GM12875 (cell line): ENCODE results near the gene NAA10.

ENCODE experiments used
- H3K4me3 ChIP-seq: one replicate; pipeline ENCODE4 v1.5.1; 2011; ENCODE audit warnings: low read depth, low read length, control low read depth
- TF ChIP-seq, protein P1 (sequence below): IDR thresholded peaks from 2 replicates; pipeline ENCODE4 v1.5.1; 2011; ENCODE audit warnings: low read depth, mild to moderate bottlenecking, control low read depth, inconsistent platforms, low read length, moderate library complexity, borderline replicate concordance; ENCODE audit not compliant: insufficient read depth

NAA10 gene

GRCh38 chrX:153947009-153947769 lies 12.4 kb upstream of the NAA10 start:
- no peak overlapping the region for H3K4me3 ChIP-seq
- TF ChIP-seq, protein P1, sequence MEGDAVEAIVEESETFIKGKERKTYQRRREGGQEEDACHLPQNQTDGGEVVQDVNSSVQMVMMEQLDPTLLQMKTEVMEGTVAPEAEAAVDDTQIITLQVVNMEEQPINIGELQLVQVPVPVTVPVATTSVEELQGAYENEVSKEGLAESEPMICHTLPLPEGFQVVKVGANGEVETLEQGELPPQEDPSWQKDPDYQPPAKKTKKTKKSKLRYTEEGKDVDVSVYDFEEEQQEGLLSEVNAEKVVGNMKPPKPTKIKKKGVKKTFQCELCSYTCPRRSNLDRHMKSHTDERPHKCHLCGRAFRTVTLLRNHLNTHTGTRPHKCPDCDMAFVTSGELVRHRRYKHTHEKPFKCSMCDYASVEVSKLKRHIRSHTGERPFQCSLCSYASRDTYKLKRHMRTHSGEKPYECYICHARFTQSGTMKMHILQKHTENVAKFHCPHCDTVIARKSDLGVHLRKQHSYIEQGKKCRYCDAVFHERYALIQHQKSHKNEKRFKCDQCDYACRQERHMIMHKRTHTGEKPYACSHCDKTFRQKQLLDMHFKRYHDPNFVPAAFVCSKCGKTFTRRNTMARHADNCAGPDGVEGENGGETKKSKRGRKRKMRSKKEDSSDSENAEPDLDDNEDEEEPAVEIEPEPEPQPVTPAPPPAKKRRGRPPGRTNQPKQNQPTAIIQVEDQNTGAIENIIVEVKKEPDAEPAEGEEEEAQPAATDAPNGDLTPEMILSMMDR, result peak; percentile 93

DNA sequence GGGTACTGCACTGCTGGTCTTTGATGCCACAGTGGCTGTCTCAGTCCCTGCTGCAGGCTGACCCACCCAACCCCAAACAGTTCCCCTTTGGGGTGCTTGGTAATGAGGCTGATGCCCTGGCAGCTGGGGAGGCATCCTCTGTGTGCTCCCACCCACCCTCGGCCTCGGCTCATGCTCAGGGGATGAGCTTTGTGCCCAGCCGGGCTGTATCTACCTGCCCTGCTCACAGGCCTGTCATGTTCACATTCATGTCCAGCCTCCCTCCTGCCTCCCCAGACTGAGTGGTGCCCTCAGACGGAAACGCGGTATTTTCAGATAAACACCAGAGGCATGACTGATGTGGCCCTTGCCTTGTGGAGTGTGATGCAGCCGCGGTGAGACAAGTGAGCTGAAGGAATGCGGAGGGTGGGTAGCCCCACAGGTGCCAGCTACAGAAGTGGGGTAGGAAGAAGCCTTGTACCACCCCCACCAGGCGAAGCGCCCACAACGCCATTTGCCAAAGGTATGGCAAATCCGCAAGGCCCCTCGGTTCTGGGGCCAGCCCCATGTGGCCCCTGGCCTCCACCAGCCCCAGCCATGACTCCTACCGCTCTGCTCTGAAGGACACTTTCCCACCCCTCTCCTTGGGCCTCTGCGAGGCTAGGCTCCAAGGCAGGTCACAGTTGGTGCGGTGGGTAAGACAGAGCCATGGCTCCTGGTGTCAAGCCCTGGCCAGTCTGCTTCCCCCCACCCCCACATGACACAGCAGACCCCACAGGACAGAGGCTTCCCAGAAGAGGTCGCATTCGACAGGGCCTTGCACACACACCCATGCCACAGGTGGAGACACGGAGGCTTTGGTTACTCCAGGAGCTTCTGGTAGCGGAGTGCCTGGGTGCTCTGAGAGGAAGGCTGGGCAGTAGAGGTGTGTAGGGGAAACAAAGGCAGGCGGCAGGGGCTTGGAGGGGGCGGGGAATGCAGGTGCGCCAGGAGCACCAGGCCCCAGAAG lies 11.4 kb upstream of the NAA10 start:
- TF ChIP-seq, protein P1, result no peak
- H3K4me3 ChIP-seq, result no peak overlapping the region

DNA sequence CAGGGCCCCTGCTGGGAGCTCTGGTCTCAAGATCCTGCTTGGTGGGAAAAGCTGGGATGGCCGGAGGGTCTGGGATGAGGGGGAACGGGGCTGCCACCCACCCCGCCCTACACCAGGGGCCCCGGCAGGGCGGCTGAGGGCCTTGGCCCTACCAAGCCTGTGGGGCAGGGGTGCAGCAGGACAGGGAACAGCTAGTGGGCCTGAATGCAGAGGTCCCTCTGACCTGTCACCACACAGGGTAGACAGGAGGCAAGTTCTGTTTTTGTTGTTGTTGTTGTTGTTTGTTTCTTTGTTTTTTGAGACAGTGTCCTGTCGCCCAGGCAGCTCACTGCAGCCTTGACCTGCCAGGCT lies 9.9 kb upstream of the NAA10 start:
- TF ChIP-seq, protein P1, result no peak
- H3K4me3 ChIP-seq, result peak overlapping the region; percentile 27

GRCh38 chrX:153944140-153944799 lies 9.4 kb upstream of the NAA10 start, which contains the start of gene RENBP:
Gene RENBP, minus strand, starts transcription at chrX:153944643. Its CDS starts 33 bp downstream, at chrX:153944610.
- peak within 1 kb of the TSS; percentile 27 for H3K4me3 ChIP-seq
- TF ChIP-seq, protein P1, result no peak

DNA sequence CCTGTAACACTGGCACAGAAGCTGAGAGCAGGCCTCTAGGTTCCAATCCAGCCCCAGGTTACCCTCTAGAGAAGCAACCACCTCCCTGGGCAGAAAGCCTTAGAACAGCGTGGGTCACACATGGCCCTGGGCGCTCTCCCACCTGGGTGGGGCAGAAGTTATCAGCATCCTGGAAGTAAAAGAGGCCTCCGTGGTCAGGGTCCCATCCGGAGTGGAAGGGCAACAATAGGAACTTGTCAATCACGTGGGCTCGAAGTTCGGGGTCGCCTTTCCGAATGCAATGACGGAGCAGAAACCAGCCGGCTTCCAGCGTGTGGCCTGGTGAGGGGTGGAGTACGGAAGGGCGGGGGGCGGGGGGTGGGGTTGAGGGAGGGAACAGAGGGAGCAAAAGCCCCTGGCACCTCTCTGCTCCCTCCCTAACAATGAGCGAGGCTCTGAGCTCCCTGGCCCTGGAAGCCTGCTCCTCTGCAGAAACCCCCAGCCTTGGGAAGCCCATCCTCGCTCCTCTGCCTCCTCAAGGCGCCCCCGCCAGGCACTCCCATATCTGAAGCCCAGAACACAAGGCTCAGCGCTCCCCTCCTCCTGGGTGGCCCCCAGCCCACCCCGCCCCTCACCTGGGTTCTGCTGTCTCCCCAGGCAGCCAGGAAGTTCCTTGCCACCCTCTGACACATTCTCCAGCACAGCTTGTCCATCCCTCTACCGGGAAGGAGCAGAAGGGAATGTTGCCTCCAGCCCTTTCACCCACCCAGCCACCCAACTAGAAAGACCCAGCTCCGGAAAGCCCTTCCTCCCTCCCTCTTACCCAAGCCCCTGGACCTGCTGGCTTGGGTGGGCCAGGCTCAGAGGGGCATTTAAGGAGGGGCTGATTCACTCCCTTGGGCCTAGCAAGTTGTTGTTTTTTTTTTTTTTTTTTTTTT lies 6.8 kb upstream of the NAA10 start:
- H3K4me3 ChIP-seq, result no peak overlapping the region
- TF ChIP-seq, protein P1, result no peak

GRCh38 chrX:153939573-153939972 lies 4.7 kb upstream of the NAA10 start:
- TF ChIP-seq, protein P1, result no peak
- no peak overlapping the region for H3K4me3 ChIP-seq
